ENCODE results near the gene MORC2.

MORC2 gene

DNA sequence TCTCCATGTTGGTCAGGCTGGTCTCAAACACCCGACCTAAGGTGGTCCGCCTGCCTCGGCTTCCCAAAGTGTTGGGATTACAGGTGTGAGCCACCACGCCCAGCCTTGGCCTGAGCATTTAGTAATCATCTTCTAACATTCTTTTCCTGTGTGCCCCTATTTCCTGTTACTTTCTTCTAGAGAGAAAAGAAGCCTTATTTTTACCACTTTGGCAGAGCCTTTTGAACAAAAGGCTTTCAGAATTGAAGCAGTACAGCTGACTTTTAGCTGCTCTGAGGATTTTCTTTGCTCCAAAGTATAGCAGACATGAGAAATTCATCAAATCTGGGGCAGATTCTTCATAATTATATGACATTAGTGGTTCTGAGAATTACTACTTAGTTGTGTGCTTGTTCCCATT lies 13.4 kb downstream of the MORC2 start:
- DNase-seq (ENCODE audit: low spot score), result no peak
- in situ Hi-C loops (cut with MboI; ENCODE audit: low pct_unique_long_range_greater_than_20kb, low sequenced_read_pairs, unreplicated experiment), result no loop called here
- TF ChIP-seq, protein P1, sequence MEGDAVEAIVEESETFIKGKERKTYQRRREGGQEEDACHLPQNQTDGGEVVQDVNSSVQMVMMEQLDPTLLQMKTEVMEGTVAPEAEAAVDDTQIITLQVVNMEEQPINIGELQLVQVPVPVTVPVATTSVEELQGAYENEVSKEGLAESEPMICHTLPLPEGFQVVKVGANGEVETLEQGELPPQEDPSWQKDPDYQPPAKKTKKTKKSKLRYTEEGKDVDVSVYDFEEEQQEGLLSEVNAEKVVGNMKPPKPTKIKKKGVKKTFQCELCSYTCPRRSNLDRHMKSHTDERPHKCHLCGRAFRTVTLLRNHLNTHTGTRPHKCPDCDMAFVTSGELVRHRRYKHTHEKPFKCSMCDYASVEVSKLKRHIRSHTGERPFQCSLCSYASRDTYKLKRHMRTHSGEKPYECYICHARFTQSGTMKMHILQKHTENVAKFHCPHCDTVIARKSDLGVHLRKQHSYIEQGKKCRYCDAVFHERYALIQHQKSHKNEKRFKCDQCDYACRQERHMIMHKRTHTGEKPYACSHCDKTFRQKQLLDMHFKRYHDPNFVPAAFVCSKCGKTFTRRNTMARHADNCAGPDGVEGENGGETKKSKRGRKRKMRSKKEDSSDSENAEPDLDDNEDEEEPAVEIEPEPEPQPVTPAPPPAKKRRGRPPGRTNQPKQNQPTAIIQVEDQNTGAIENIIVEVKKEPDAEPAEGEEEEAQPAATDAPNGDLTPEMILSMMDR (IDR thresholded peaks at IDR 0.05; ENCODE audit: extremely low read depth, insufficient read depth, missing control alignments), result no peak

DNA sequence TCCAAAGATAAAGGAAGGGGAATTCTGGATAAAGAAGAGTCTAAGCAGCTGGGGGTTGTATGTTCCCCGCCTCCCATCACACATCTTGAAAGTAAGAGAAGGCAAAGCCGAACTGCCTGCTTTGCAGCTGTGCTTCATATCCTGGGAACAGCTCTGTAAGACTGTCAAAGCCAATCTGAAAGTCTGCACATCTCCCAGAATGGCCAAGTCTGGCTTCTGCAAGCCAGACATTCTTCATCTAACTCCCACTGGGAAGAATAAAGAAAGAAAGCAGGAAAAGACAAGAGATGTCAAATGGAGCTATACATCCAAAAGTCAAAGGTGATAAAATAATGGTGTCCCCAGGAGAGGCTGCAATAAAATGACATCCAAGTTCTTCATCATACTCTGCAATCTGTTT lies 15.4 kb downstream of the MORC2 start:
- in situ Hi-C loops (cut with MboI; ENCODE audit: low pct_unique_long_range_greater_than_20kb, low sequenced_read_pairs, unreplicated experiment), result no loop called here
- DNase-seq (ENCODE audit: low spot score), result no peak
- TF ChIP-seq, protein P1 (IDR thresholded peaks at IDR 0.05; ENCODE audit: extremely low read depth, insufficient read depth, missing control alignments), result no peak

DNA sequence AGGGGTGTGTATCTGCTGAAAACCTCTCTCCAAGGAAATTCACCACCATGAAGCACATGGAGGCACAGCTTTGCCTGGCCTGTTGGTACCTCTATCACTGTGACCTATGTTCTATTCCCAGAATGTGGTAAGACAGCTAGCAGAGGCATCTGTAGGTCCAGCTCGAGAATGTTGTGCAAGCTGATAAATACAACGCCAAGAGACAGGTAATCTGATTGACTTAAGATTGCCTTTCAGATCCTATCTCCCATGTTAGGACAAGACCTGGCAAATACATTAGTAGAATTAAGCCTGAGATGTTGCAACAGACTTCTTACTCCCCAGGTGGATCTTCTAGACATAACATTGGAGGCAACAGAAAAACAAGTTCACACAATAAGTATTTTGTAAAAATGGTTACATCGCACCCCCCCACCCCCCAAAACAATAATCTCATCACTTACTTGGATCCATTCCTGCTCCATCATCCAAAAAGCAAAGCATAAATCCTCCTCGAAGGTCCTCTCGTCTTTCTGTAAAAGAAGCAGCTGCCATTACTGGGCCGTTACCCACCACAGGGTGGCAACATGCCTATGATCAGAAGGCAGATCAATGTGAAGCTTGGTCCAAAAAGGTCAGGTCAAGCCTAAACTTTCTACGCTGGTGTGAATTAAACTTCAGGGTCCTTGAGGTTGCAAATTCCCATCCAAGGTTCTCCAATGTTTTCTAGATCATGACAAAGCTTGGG lies 18.5 kb downstream of the MORC2 start:
- in situ Hi-C loops (cut with MboI; ENCODE audit: low pct_unique_long_range_greater_than_20kb, low sequenced_read_pairs, unreplicated experiment), result no loop called here
- no peak for DNase-seq (ENCODE audit: low spot score)
- TF ChIP-seq, protein P1 (IDR thresholded peaks at IDR 0.05; ENCODE audit: extremely low read depth, insufficient read depth, missing control alignments), result no peak

DNA sequence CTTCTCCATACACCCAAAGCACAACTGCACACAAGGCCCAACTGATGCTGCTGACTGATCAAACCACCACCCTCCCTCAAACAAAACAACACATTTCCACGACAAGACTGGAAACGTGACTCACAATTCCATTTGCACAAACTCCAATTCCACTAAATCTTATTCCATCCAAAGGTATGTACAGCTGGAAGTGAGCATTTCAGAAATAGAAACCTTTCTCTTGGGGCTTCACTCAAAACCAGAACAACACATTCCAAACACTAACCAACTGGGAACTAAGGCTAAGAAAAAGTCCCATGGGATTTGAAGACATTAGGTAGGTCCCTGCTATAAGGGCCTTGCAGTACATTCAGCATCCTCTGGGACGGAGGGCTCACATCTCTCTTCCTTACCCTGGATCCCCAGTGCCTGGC lies 19.6 kb downstream of the MORC2 start:
- in situ Hi-C loops (cut with MboI; ENCODE audit: low pct_unique_long_range_greater_than_20kb, low sequenced_read_pairs, unreplicated experiment), result no loop called here
- TF ChIP-seq, protein P1 (IDR thresholded peaks at IDR 0.05; ENCODE audit: extremely low read depth, insufficient read depth, missing control alignments), result no peak
- no peak for DNase-seq (ENCODE audit: low spot score)

DNA sequence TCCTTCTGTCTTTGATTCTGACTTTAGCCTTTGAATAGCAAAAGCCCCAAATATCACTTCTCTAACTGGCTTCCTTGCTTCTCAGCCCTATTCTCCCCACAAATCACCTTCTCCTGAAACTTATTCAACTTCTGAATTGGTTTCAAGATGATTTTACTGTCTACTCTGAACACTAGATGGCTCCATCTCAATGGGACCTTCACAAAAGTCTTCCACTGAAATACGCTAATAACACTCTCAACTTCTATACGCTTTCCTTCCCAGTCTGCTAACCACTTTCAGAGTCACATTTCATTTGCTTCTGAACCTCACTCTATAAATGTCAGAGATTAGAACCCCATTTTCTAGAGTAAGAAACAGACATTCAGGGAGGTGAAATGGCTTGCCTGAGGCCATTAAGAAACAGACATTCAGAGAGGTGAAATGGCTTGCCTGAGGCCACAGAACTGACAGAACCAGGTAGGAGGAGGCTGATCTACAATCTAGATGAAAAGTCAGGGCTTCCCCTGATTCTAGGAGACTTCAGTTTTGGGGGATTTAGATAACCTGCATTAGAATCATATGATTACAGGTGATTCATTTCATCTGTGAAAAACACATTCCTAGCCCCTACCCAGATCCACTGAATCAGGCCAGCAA lies 20.6 kb downstream of the MORC2 start:
- TF ChIP-seq, protein P1 (IDR thresholded peaks at IDR 0.05; ENCODE audit: extremely low read depth, insufficient read depth, missing control alignments), result peak; percentile 43
- DNase-seq (ENCODE audit: low spot score), result peak; percentile 28
- in situ Hi-C loops (cut with MboI; ENCODE audit: low pct_unique_long_range_greater_than_20kb, low sequenced_read_pairs, unreplicated experiment), result no loop called here

DNA sequence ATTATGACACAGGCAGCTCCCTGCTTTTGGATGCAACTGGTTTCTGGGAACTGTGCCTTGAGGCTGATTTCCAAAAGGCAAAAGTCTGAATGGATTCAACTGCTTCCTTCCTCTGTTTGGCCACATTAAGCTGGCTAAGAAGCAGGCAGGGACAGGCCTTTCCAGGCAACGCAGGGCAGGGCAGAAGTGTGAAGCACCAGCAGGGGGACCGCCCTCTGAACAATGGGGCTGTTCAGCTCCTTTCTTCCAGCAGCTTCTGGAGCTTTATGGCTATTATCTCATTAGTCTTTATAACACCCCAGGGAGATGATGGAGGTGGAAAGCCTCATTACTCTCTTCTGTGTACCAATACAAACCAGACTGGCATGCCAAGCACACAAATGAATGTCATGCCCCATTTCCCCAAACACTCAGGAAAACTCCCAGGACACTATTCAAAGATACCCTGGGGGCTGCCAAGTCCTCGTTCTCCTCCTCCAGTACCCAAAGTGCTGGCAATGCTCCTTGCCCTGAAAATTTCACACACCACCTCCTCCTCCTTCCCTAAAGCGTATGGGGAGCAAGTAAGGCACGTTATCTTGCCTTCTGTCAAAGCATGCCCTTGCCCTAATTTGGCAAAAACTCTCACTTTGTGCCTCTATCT lies 21.3 kb downstream of the MORC2 start:
- in situ Hi-C loops (cut with MboI; ENCODE audit: low pct_unique_long_range_greater_than_20kb, low sequenced_read_pairs, unreplicated experiment), result no loop called here
- DNase-seq (ENCODE audit: low spot score), result no peak
- TF ChIP-seq, protein P1 (IDR thresholded peaks at IDR 0.05; ENCODE audit: extremely low read depth, insufficient read depth, missing control alignments), result no peak
